HG02943 (cell line): ENCODE results near the gene KLHL8.

ENCODE experiments used
- ATAC-seq: cut with Tn5 transposase; IDR thresholded peaks from one replicate; pipeline ENCODE4 v1.9.1; 2021; ENCODE audit warnings: mild to moderate bottlenecking, low read depth, moderate library complexity; ENCODE audit not compliant: unreplicated experiment

Gene KLHL8

GRCh38 chr4:87220094-87220822 lies at the start of gene KLHL8:
Gene KLHL8, minus strand, starts transcription at chr4:87220618. Its CDS starts 25,079 bp downstream, at chr4:87195539.
- peak; percentile 82 for ATAC-seq

GRCh38 chr4:87270144-87270543 lies 49.7 kb upstream of the KLHL8 start:
- no peak for ATAC-seq

GRCh38 chr4:87268411-87268810 lies 48.0 kb upstream of the KLHL8 start:
- no peak for ATAC-seq

- ATAC-seq: no peak
These were observed 46.6 kb upstream of the KLHL8 start for GRCh38 chr4:87266986-87267385.

GRCh38 chr4:87262886-87263285 lies 42.5 kb upstream of the KLHL8 start:
- no peak for ATAC-seq

- no peak for ATAC-seq
These were observed 40.1 kb upstream of the KLHL8 start for GRCh38 chr4:87260477-87260876.

GRCh38 chr4:87258677-87259076 lies 38.3 kb upstream of the KLHL8 start:
- ATAC-seq: no peak

GRCh38 chr4:87257523-87257922 lies 37.1 kb upstream of the KLHL8 start:
- no peak for ATAC-seq

GRCh38 chr4:87255755-87256154 lies 35.3 kb upstream of the KLHL8 start:
- no peak for ATAC-seq

- ATAC-seq: no peak
These were observed 30.7 kb upstream of the KLHL8 start for GRCh38 chr4:87251106-87251505.

GRCh38 chr4:87250294-87250693 lies 29.9 kb upstream of the KLHL8 start:
- no peak for ATAC-seq

GRCh38 chr4:87249332-87250019 lies 29.1 kb upstream of the KLHL8 start:
- ATAC-seq: no peak

GRCh38 chr4:87243426-87244053 lies 23.1 kb upstream of the KLHL8 start:
- ATAC-seq: no peak

GRCh38 chr4:87241336-87241735 lies 20.9 kb upstream of the KLHL8 start:
- ATAC-seq: no peak

- no peak for ATAC-seq
These were observed 19.9 kb upstream of the KLHL8 start for GRCh38 chr4:87240341-87240740.

GRCh38 chr4:87239821-87240220 lies 19.4 kb upstream of the KLHL8 start:
- no peak for ATAC-seq

- ATAC-seq: no peak
These were observed 18.8 kb upstream of the KLHL8 start for GRCh38 chr4:87239194-87239593.

GRCh38 chr4:87236861-87237260 lies 16.4 kb upstream of the KLHL8 start:
- ATAC-seq: no peak

- no peak for ATAC-seq
These were observed 14.7 kb upstream of the KLHL8 start for GRCh38 chr4:87235020-87235671.

GRCh38 chr4:87232216-87232615 lies 11.8 kb upstream of the KLHL8 start:
- ATAC-seq: no peak

- ATAC-seq: no peak
These were observed 10.4 kb upstream of the KLHL8 start for GRCh38 chr4:87230806-87231205.
